NT2/D1 (cell line): ENCODE data around the gene ARID1A.

Source experiments
- SUZ12 ChIP-seq: IDR thresholded peaks from 2 replicates; pipeline ENCODE4 v1.6.1; 2011; ENCODE audit not compliant: insufficient read length, insufficient read depth; ENCODE audit errors: extremely low read depth
- YY1 ChIP-seq: IDR thresholded peaks from 2 replicates; pipeline ENCODE4 v1.6.1; 2011; ENCODE audit not compliant: insufficient read length, insufficient read depth
- ZNF274 ChIP-seq: IDR thresholded peaks from 2 replicates; pipeline ENCODE4 v1.6.1; 2011; ENCODE audit warnings: mild to moderate bottlenecking, low read depth, low read length

DNA sequence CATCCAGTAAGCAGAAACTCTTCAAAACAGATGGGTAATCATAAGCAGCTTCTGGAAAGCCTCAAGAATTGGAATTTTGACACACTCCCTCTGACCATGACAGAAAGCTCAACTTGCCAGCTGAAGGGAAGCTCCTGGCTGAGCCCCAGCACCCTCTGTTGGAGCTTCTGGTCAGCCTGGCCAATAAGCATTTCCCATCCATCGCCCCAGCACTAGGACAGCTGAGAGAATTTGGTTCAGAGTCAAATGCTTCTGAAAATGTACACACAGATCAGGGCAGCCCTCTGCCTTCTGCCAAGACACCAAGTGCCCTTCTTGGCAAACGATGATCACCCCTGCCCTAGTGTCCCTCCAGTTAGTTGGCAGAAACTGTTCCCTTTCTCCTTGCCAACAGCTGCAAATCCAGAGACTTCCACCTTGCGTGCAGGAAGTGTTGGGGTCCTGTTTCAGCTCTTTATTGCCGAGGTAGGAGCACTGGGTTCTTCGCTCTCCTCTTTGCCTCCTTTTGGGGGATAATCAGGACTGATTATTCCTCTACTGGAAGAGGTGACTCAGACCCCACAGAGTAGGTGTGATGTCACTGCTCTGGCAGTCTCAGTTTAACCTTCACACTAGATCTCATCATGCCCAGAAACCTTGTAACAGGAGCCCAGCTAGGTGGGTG lies 103.8 kb downstream of the ARID1A start:
- TF ChIP-seq ZNF274 (no peak), YY1 (no peak), SUZ12 (no peak)
